Activated CD8-positive, alpha-beta memory T cell treated with anti-CD3 and anti-CD28 coated beads for 24 hours (primary cell): Measurements from ENCODE around the gene ZNF837.
A peak's percentile ranks its signal among the peaks of the same experiment; 100 is the strongest.

ENCODE experiments used
- DNase-seq: peaks from one replicate; pipeline ENCODE4 v3.0.0-alpha.2; 2020

Gene ZNF837

DNA sequence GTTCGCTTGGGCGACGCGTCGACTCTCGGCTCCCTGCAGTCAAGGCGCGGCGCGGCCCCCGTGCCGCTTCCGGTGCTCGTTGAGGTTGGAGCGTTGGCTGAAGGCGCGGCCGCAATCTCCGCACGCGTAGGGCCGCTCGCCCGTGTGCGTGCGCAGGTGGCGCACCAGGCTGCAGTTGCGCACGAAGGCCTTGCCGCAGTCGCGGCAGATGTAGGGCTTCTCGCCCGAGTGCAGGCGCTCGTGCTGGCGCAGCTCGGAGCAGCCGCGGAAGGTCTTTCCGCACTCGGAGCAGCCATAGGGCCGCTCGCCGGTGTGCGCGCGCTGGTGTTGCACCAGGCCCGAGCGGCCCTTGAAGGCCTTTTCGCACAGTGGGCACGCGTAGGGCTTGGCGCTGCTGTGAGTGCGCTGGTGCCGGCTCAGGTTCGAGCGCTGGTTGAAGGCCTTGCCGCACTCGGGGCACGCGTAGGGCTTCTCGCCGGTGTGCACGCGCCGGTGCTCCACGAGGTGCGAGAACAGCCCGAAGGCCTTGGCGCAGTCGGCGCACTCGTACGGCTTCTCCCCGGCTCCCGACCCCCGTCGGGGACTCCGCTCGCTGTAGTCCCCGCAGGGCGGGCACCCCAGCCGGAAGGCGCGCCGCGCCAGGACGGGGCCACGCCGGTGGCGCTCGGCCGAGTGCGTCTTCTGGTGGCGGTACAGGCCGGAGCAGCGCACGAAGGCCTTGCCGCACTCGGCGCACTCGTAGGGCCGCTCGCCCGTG lies 13.0 kb downstream of the ZNF837 start:
- no peak for DNase-seq

DNA sequence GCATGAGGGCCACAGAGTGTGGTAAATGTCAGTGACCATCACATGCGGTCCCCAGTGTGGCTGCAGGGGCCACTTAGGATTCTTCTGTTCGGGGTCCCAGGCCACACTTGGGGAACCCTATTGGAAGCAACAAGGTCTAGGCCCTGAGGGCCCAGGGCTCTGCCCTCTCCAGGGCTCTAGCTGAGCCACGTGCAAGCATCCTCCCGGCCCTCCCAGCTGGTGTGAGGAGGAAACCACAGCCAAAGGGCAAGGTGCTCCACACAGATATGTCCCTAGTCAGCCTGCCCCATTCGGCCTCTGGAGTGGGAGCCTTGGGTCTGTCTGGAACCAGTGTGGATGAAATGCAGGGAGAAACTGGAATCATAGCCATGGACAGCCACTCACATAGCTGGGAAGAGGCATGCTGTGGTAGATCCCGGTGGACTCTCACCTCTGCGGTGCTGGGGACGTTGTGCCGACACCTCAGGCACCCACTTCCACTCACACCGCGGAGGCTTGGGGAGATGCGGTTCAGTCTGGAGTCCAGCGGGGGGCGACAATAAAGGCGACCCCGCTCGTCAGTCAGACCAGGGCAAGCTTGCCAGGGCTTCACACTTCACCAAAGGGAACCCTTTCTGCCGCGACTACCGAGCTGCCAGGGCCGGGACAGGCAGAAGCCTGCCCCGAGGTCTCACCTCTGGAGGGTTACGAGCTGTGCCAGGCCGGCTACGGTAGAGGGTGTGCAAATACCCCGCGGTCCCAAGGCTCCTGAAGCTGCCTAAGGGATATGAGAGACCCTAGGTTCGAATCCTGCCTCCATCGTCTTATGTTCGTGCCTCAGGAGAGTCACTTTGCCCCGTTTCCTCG lies 14.0 kb downstream of the ZNF837 start:
- DNase-seq = no peak

DNA sequence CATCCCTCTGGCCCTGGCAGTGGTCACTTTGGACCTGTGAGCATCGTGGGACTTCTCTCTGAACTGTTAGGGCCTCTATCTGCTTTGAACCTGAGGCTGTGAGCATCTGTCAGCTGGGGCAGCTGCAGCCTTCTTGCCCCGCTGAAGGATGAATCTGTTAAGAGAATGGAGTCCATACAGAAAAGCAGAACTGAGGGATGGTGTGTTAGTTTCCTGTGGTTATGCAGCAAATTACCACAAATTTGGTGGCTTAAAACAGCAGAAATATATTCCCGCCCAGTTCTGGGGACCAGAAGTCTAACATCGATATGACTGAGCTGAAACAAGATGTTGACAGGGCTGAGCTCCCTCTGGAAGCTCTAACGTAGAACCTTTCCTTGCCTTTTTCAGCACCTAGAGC lies 16.7 kb downstream of the ZNF837 start:
- no peak for DNase-seq

DNA sequence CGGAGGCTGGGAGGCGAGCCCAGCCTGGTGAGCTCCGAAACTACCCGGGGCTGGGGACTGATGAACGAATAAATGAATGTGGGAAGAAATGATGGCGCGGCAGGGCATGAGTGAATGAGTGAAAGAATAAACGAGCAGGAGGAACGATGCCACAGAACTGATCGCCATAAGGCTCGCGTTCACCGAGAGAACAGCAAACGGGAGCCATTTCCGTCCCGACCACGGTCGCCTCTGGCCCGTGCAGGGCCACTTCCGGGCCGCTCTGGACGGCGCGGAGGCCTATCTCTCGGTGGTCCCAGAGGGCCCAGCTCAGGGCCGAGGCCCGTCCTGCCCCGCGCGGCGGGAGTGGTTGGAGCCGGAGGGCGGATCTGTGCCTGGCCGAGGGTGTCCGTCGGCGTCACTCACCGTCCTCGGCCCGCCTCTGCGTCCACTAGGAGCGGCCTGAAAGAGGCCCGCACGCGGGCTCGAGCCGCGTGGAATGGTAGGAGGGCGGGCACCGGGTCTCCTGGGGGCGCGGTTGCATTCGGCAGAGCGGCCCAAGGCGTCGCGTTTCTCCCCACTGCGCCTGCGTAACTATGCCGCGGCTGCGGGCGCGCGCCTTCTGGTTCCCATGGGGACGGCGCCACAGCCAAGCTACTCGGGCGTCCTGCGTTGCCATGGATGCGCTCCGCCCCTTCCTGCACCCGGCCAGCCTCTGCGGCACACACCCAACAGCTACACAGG lies 18.4 kb downstream of the ZNF837 start, which contains the start of gene ZNF497:
TSS of gene ZNF497 (minus strand) at position 480 of the 723 bp plus-strand sequence. CDS start 5,116 bp downstream, outside the sequence.
- peak; percentile 97 for DNase-seq

DNA sequence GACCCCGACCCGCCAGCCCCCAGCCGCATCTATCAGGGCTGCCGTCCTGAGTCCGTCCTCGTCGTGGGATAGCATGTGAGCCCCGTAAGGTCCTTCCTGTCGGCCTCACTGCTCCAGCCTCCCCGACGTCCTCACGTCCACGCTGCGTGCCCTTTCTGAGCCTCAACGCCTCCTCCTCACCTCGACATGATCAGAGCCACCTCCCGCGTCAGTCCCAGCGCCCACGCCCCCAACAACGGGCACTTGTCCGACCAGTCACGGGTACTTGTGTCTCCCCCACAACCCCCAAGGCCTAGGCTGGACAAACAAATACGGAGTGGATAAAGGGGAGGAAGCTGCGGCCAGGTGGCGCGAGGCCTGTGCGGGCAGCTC lies 18.9 kb downstream of the ZNF837 start:
- peak; percentile 85 for DNase-seq

DNA sequence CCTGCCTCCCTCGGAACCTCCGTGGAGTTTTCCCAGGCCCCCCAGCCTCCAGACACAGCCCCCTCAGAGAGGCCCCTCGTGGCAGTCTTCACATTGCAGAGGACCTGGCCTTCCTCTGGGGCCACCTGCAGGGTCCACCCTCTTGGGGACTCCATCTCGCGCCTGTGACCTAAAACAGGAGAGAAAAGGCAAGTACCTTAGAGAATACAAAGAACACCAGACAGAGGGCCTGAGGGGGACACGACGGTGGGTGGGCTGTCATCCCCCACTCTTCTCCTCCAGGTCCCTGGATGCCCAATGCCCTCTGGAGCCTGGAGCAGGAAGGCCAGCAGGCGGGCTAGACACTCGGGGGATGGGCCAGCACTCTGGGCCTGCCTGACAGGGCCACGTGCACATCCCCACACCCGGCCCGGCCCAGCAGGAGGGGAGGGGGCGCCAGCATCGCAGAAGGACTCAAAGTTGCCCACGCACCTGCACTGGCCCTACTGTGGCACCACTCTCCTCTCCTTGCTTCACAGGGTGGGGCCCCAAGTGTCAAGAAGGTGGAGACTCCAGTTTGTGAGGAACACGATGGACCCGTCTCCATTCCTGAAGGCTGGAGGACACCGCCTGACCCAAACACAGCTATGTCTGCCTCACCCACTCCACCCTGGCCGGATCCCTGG lies 23.2 kb downstream of the ZNF837 start:
- no peak for DNase-seq

DNA sequence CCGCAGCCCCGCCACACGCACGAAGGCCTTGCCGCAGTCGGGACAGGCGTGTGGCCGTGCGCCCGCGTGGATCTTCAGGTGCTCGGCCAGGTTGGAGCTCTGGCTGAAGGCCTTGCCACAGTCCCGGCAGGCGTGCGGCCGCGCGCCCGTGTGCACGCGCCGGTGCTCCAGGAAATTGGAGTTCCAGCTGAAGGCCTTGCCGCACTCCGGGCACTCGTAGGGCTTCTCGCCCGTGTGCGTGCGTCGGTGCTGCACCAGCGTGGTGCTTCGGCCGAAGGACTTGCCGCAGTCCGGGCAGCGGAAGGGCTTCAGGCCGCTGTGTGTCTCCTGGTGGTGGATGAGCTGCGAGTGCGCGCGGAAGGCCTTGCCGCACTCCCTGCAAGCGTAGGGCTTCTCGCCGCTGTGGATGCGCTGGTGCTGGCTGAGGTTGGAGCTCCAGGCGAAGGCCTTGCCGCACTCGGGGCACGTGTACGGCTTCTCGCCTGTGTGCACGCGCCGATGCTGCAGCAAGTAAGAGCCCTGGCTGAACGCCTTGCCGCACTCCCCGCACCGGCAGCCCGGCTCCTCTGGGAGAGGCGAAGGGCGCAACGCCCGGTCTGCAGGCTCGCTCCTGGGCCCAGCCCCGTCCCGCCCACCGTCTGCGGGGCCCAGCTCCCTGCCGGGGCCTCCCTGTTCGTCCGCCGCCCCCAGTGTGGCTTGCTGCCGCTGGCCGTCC lies 23.9 kb downstream of the ZNF837 start:
- DNase-seq = no peak

DNA sequence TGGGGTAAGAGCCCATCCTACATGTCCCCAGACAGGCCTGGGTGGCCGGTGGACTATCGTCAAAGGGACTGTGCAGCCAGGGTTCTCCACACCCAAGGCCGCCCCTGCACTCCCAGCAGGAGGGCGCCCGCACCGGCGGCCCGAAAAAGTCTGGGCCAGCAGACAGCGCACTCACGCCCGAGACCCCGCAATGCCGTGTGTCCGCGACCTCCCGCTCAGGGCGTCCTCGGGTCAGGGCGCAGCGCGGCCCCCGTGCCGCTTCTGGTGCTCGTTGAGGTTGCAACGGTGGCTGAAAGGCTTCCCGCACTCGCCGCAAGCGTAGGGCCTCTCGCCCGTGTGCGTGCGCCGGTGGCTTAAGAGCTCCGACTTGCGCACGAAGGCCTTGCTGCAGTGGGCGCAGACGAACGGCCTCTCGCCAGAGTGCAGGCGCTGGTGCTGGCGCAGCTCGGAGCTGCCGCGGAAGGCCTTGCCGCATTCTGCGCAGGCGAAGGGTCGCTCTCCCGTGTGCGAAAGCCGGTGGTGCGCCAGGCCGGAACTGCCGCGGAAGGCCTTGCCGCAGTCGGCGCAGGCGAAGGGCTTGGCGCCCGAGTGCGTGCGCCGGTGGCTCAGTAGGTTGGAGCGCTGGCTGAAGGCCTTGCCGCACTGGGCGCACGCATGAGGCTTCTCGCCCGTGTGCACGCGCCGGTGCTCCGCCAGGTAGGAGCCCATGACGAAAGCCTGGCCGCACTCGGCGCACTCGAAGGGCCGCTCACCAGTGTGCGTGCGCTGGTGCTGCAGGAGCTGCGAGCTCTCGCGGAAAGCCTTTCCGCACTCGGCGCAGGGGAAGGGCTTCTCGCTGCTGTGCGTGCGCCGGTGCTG lies 24.7 kb downstream of the ZNF837 start:
- peak; percentile 82 for DNase-seq

DNA sequence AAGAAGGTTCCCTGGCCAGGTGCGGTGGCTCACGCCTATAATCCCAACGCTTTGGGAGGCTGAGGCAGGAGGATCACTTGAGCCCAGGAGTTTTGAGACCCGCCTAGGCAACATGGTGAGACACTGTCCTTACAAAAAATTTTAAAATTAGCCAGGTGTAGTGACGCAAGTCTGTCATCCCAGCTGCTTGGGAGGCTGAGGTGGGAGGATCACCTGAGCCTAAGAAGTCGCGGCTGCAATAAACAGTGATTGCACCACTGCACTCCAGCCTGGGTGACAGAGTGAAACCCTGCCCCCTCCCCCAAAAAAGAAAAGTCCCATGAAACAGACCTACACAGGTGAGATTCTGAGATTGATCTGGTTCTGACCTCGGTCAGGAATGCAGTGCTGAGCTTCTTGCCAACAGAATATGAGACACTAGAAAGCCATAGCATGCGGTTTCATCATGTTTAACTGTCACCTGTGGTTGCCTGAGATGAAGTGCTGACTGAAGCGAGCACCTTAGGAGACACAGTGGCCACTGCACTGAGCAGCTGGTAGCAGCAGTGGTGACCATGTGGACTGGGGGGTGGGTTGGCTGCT lies 25.5 kb downstream of the ZNF837 start:
- DNase-seq = no peak

DNA sequence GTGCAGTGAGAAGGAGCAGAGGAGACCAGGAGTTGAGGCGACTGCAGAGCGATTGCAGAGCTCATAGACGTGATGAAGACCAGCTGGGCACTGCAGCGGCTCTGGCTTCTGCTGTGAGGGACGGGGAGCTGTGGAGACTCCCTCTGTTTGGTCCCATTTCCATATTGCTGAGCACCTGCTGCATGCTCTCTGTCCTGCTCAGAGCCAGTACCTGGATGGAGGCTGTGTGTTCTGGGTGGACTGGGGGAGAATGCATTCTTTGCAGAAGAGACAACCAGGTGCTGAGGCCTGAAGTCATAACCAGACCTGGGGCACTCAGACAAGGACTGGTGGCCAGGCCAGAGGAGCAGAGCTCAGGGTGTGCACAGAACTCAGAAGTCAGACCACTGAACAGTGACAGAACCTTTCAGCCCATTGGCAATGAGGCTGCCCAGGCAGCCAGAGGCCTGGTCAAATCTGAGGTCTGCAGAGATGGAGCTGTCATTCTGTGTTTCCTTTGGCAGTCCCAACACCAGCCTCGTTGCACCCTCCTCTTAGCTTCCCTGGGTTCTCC lies 26.3 kb downstream of the ZNF837 start:
- DNase-seq = no peak

DNA sequence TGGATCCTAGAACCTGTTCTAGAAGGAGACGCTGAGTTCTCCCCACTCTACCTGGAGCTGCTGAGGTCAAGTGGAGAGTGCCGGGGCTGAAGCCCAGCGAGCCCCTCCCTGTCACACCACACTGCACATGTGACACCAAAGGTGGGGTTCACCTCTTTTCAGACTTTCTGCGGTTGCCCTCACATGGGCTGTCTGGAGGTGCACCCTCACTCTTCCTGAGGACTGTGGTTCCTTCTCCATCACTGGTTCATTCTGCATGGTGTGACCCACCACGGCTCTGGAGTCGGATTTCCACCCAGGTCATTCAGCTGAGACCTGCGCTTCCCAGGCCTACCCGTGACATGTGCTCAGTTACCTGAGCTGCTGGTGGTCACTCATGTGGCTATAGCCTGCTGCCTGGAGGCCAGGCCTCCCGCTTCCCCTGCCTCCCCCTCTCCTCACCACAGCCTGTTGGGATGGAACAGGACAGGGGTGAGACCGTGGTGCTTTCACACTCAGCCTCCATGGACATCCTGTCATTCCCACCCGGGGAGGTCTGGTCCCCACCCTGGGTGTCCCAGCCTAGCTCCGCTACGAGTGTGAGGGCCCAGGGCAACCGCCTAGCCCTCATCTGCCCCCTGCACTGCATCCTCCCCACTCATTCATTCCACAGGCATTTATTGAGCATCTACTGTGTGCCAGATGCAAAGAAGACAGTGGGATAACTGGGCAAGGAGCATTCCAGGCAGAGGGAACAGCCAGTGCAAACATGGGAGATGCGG lies 26.9 kb downstream of the ZNF837 start:
- DNase-seq = no peak

DNA sequence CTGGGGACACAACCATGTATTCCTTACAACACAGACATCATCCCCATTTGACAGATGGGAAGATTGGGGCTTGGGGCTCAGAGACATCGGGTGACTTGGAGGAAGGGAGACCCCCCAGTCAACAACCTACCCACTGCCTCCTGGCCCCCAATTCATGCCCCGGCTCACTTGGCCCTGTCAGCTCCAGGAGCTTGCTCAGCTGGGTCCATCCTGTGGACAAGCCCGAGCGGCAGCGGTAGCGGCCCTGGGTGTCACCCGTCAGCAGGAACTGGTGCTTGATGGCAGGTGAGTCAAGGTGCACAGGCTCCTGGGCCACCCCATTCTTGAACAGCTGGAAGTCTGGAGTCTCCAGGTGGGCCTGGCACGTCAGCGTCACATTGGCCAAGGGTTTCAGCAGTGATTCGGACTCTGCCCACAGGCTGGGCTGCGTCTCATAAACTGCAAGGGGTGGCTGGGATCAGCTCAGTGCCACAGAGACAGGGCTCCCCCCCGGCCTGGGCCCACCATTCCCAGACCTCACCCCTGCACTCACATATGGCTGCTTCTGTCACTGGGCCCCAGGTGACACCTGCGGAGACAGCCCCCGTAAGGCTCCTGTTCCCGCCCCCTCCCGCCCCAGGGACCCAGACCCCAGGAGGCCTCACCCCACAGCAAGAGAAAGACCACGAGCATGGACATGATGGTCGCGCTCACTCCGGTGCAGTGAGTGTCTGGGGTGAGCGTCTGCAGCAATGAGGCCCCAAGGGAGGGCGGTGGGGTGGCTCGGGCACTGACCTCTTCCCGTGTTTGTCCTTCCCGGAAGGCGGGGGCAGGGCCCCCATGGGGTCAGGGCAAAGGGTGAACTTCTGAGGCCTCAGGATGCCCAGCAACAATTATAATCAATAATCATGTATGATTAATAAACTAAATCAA lies 27.8 kb downstream of the ZNF837 start, which contains the start of gene A1BG:
TSS of gene A1BG (minus strand) at position 733 of the 912 bp plus-strand sequence. CDS start at position 678, 55 bp downstream.
- DNase-seq = no peak

DNA sequence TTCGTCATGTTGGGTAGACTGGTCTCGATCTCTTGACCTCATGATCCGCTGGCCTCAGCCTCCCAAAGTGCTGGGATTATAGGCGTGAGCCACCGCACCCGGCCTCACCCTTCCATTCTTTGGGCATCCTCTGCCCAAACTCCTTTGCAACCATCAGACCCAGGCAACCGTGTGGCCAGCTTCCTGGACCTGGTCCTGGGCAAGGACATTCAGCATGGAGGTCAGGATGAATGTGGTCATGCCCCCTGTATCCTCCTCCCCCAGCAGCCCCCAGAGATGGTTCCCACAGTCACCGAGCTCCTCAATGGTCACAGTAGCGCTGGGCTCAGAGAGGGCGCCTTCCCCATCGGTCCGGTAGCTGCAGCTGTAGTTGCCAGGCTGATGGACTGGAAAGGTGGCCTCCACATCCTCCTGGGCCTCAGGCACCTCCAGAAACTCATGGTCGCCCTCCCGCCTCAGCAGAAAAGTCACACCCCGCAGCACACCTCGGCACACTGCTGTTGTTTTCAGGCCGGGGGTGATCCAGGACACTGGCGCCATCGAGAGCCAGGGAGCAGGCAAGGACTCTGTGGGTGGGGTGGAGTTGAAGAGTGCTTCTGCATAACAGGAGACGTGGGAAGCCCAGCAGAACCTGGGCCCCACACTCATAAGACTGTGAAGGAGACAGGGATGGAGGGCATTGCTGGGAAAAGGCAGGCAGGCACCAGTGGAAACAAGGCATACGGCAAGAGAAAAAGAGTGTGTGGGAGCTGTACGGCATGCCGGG lies 28.7 kb downstream of the ZNF837 start:
- DNase-seq = no peak

DNA sequence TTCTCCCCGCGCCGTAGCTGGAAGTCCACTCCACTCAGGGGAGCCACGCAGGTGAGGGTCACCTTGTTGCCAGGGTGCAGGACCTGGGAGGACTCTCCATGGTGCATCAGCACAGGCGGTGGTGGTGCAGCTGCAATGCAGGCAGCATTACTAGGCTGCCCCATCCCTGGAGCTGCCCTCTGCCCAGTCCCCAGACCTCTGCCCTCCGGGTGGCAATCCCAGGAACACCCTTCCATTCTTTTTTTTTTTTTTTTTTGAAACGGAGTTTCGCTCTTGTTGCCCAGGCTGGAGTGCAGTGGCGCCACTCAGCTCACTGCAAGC lies 29.3 kb downstream of the ZNF837 start:
- no peak for DNase-seq

DNA sequence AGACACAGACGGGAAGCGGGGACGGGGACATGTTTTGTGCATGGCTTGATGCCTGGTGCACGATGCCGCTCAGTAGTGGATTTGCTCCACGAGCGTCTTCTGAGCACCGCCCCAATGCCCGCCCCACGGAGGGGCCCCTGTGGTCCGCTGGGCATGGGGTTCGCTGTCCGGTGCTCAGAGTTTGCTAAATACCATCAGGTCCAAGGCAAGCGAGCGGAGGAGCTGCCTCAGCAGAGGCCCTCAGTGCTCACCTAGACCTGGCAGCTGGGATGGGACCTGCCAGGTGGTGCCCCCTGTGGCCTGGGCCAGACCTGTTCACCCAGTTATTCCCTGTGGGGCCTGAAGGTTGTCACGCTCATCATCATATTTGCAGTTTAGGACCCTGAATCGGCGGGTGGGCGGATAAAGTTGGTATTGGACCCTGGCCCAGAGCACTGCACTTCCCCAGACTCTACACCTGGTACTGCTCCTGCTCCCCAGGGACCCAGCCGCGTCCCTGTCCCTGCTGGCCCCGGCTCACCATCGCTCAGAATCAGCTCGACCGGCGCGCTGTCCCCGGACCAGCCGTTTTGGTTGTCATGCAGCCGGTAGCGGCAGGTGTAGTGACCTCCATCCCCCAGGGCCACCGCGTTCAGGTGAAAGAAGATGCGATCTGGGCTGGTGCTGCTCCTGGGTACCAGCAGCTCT lies 29.8 kb downstream of the ZNF837 start:
- DNase-seq = no peak

DNA sequence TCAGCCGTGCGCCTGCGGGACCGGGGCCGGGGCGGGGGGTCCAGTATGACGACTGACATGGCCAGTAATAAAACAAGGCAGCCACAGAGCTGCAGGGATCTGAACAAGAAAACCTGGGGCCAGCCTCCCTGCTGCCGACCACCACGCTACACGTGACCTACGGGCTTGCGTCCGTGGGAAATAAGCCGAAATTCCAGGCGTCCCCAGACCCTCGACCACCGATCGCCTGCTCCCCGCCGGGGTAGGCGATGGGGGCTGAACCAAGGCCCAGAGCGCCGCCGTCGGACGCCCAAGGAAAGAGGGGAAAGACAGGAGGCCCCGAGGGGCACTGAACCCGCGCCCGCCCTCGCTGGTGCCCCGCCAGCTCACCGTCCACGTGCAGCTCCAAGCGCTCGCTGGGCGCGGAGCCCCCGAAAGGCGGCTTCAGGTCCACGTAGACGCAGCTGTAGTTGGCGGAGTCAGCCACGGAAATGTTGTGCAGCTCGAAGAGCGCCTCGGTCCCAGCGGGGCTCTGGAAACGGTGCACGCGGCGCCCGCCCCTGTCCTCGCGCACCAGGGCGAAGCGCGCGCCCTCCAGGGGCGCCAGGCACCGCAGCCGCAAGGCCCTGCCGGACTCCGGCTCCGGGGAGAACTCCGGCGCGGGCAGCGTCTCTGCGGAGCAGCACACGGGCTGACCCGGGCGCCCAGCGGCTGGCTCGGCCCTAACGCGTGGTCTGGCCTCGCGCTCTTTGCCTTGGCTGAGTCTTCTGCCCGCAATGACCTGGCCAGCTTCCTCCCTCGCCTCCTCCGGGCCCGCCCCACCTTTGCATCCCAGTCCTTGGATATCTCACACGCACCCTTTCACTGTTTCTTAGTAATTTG lies 30.6 kb downstream of the ZNF837 start:
- no peak for DNase-seq
